ENCODE measurements around the gene POLR2M.

Gene POLR2M

GRCh38 chr15:57706405-57707209, at the start of gene POLR2M:
POLR2M (plus strand) TSS chr15:57706714; CDS start chr15:57706843, 129 bp downstream.
- TF ChIP-seq GATA2 (IDR thresholded peaks at IDR 0.05; ENCODE audit: low read depth, low read length) = no peak
- no peak for TF ChIP-seq GATA3 (IDR thresholded peaks at IDR 0.05; ENCODE audit: low read depth, low read length)

- TF ChIP-seq GATA3 (IDR thresholded peaks at IDR 0.05; ENCODE audit: low read depth, low read length) (no peak), GATA2 (IDR thresholded peaks at IDR 0.05; ENCODE audit: low read depth, low read length) (no peak)
Measured at GRCh38 chr15:57657619-57658018, 48.9 kb upstream of the POLR2M start.

- TF ChIP-seq GATA2 (IDR thresholded peaks at IDR 0.05; ENCODE audit: low read depth, low read length) = no peak
- no peak for TF ChIP-seq GATA3 (IDR thresholded peaks at IDR 0.05; ENCODE audit: low read depth, low read length)
Measured at GRCh38 chr15:57662091-57662744, 44.3 kb upstream of the POLR2M start.

GRCh38 chr15:57662802-57663201, 43.7 kb upstream of the POLR2M start:
- TF ChIP-seq GATA3 (IDR thresholded peaks at IDR 0.05; ENCODE audit: low read depth, low read length) (no peak), GATA2 (IDR thresholded peaks at IDR 0.05; ENCODE audit: low read depth, low read length) (no peak)

GRCh38 chr15:57663262-57663661, 43.3 kb upstream of the POLR2M start:
- TF ChIP-seq GATA3 (IDR thresholded peaks at IDR 0.05; ENCODE audit: low read depth, low read length) (no peak), GATA2 (IDR thresholded peaks at IDR 0.05; ENCODE audit: low read depth, low read length) (no peak)

GRCh38 chr15:57665194-57665593, 41.3 kb upstream of the POLR2M start:
- no peak for TF ChIP-seq GATA2 (IDR thresholded peaks at IDR 0.05; ENCODE audit: low read depth, low read length)

GRCh38 chr15:57665939-57666338, 40.6 kb upstream of the POLR2M start:
- TF ChIP-seq GATA2 (IDR thresholded peaks at IDR 0.05; ENCODE audit: low read depth, low read length) (no peak), GATA3 (IDR thresholded peaks at IDR 0.05; ENCODE audit: low read depth, low read length) (no peak)

GRCh38 chr15:57667171-57667849, 39.2 kb upstream of the POLR2M start:
- TF ChIP-seq GATA2 (IDR thresholded peaks at IDR 0.05; ENCODE audit: low read depth, low read length) (no peak), GATA3 (IDR thresholded peaks at IDR 0.05; ENCODE audit: low read depth, low read length) (no peak)

GRCh38 chr15:57668016-57668415, 38.5 kb upstream of the POLR2M start:
- TF ChIP-seq GATA2 (IDR thresholded peaks at IDR 0.05; ENCODE audit: low read depth, low read length) (no peak), GATA3 (IDR thresholded peaks at IDR 0.05; ENCODE audit: low read depth, low read length) (no peak)

GRCh38 chr15:57671636-57672035, 34.9 kb upstream of the POLR2M start:
- TF ChIP-seq GATA3 (IDR thresholded peaks at IDR 0.05; ENCODE audit: low read depth, low read length) (no peak), GATA2 (IDR thresholded peaks at IDR 0.05; ENCODE audit: low read depth, low read length) (no peak)

- no peak for TF ChIP-seq GATA2 (IDR thresholded peaks at IDR 0.05; ENCODE audit: low read depth, low read length)
- TF ChIP-seq GATA3 (IDR thresholded peaks at IDR 0.05; ENCODE audit: low read depth, low read length) = no peak
Measured at GRCh38 chr15:57675481-57676181, 30.9 kb upstream of the POLR2M start.

- no peak for TF ChIP-seq GATA2 (IDR thresholded peaks at IDR 0.05; ENCODE audit: low read depth, low read length)
- TF ChIP-seq GATA3 (IDR thresholded peaks at IDR 0.05; ENCODE audit: low read depth, low read length) = no peak
Measured at GRCh38 chr15:57676585-57676984, 29.9 kb upstream of the POLR2M start.

GRCh38 chr15:57677204-57677603, 29.3 kb upstream of the POLR2M start:
- TF ChIP-seq GATA2 (IDR thresholded peaks at IDR 0.05; ENCODE audit: low read depth, low read length) = no peak
- no peak for TF ChIP-seq GATA3 (IDR thresholded peaks at IDR 0.05; ENCODE audit: low read depth, low read length)

- TF ChIP-seq GATA2 (IDR thresholded peaks at IDR 0.05; ENCODE audit: low read depth, low read length) (no peak), GATA3 (IDR thresholded peaks at IDR 0.05; ENCODE audit: low read depth, low read length) (no peak)
Measured at GRCh38 chr15:57680021-57680420, 26.5 kb upstream of the POLR2M start.

Data from SH-SY5Y (cell line).